GM18519 (cell line): Measurements from ENCODE around the gene ACE2.
"Not testable (repeated sequence)": the region's sequence is repeated elsewhere in the genome, so short reads cannot be mapped to it uniquely, and the experiment has no call there.

Experiments
- ATAC-seq: cut with Tn5 transposase; IDR thresholded peaks from one replicate; pipeline ENCODE4 v1.9.1; 2021; ENCODE audit warnings: mild to moderate bottlenecking, moderate library complexity; ENCODE audit not compliant: unreplicated experiment, low FRiP score

Gene ACE2

GRCh38 chrX:15600745-15601144, at the start of gene ACE2:
Gene ACE2, minus strand, starts transcription at chrX:15600960. Its CDS starts 49 bp downstream, at chrX:15600911.
- ATAC-seq: no peak

GRCh38 chrX:15647510-15647909, 46.8 kb upstream of the ACE2 start:
- ATAC-seq: not testable (repeated sequence)

- no peak for ATAC-seq
These were observed 45.8 kb upstream of the ACE2 start for GRCh38 chrX:15646543-15646942.

- no peak for ATAC-seq
These were observed 45.3 kb upstream of the ACE2 start for GRCh38 chrX:15646031-15646430.

GRCh38 chrX:15645266-15645665, 44.5 kb upstream of the ACE2 start:
- ATAC-seq: no peak

- ATAC-seq: no peak
These were observed 43.8 kb upstream of the ACE2 start for GRCh38 chrX:15644560-15644872.

- no peak for ATAC-seq
These were observed 43.2 kb upstream of the ACE2 start for GRCh38 chrX:15643786-15644559.

GRCh38 chrX:15631637-15632036, 30.9 kb upstream of the ACE2 start:
- no peak for ATAC-seq

GRCh38 chrX:15623054-15623453, 22.3 kb upstream of the ACE2 start:
- ATAC-seq: no peak

- no peak for ATAC-seq
These were observed 18.4 kb upstream of the ACE2 start for GRCh38 chrX:15619053-15619755.

GRCh38 chrX:15617111-15617510, 16.4 kb upstream of the ACE2 start:
- no peak for ATAC-seq

GRCh38 chrX:15616531-15616930, 15.8 kb upstream of the ACE2 start:
- ATAC-seq: no peak

- ATAC-seq: no peak
These were observed 6.3 kb upstream of the ACE2 start for GRCh38 chrX:15607067-15607466.

GRCh38 chrX:15606136-15606535, 5.4 kb upstream of the ACE2 start:
- ATAC-seq: no peak

- ATAC-seq: no peak
These were observed 4.5 kb upstream of the ACE2 start for GRCh38 chrX:15605226-15605625.

GRCh38 chrX:15602761-15603160, 2.0 kb upstream of the ACE2 start:
- no peak for ATAC-seq

GRCh38 chrX:15601932-15602331, 1.2 kb upstream of the ACE2 start:
- ATAC-seq: no peak

- ATAC-seq: no peak
These were observed 711 bp downstream of the ACE2 start for GRCh38 chrX:15600049-15600448.

- ATAC-seq: no peak
These were observed 1.3 kb downstream of the ACE2 start for GRCh38 chrX:15599461-15599860.

- ATAC-seq: no peak
These were observed 2.7 kb downstream of the ACE2 start for GRCh38 chrX:15598026-15598425.

GRCh38 chrX:15594371-15594770, 6.4 kb downstream of the ACE2 start:
- no peak for ATAC-seq
